Kidney (tissue), 14 donors: ENCODE results near the gene SRSF4. TPM values are rescaled to one million over a fixed set of nuclear protein-coding genes. Genes with fewer than 3 reads are reported as not detected.
A peak's percentile ranks its signal among the peaks of the same experiment; 100 is the strongest.

Source experiments
- DNase-seq, 5 donors: peaks; one replicate each; pipeline ENCODE4 v3.0.0-alpha.2; 2013 to 2020
- FAIRE-seq: peaks from 2 replicates; lab custom pipeline; 2012; peaks lifted over from hg19 to GRCh38; lab: Jason Lieb, UNC
- H3K27ac ChIP-seq, 2 donors: one replicate each; pipeline ENCODE4 v1.7.0; 2013; ENCODE audit warnings: low read depth in 2 of 2, low read length in 2 of 2, inconsistent platforms in 1 of 2
- H3K27me3 ChIP-seq: one replicate; pipeline ENCODE4 v1.7.1; 2013; ENCODE audit warnings: low read length, inconsistent platforms; ENCODE audit not compliant: control insufficient read depth, insufficient read depth
- H3K36me3 ChIP-seq, 3 donors: one replicate each; pipeline versions ENCODE4 v1.7.0 to v1.7.1; 2013; ENCODE audit warnings: low read length in 3 of 3, control low read depth in 1 of 3, inconsistent platforms in 1 of 3; ENCODE audit not compliant: insufficient read depth in 3 of 3, control insufficient read depth in 2 of 3
- H3K4me1 ChIP-seq, 3 donors: one replicate each; pipeline versions ENCODE4 v1.7.0 to v1.7.1; 2013; ENCODE audit warnings: low read length in 3 of 3, inconsistent platforms in 1 of 3, low read depth in 1 of 3; ENCODE audit not compliant: control insufficient read depth in 2 of 3, insufficient read depth in 2 of 3
- H3K4me3 ChIP-seq, 3 donors: one replicate each; pipeline versions ENCODE4 v1.7.0 to v1.8.1; 2013; ENCODE audit warnings: low read length in 3 of 3, control low read depth in 1 of 3, inconsistent platforms in 1 of 3
- H3K9ac ChIP-seq, 3 donors: one replicate each; pipeline versions ENCODE4 v1.7.0 to v1.7.1; 2013; ENCODE audit warnings: low read length in 3 of 3, control low read depth in 1 of 3, inconsistent platforms in 1 of 3
- H3K9me3 ChIP-seq, 3 donors: one replicate each; pipeline versions ENCODE4 v1.7.0 to v1.7.1; 2013; ENCODE audit warnings: low read length in 3 of 3, control low read depth in 1 of 3, inconsistent platforms in 1 of 3; ENCODE audit not compliant: control insufficient read depth in 2 of 3, insufficient read depth in 1 of 3
- CTCF ChIP-seq: IDR thresholded peaks from 3 replicates; pipeline ENCODE4 v1.5.1; 2012; ENCODE audit warnings: mild to moderate bottlenecking, moderate library complexity, borderline replicate concordance; ENCODE audit not compliant: insufficient read depth; ENCODE audit errors: extremely low read depth
- intact Hi-C: fragments of 100-400 bp; cut with DNase I; formaldehyde crosslinking; loops from one replicate; pipeline ENCODE4 v1.11.1; 2022
- polyA plus RNA-seq: library from polyadenylated mRNA; stranded (reverse); fragments of 350-450 nt; fragmentation: Illumina TruSeq; extraction: RNeasy Lipid Tissue Mini Kit (QIAGEN cat#74804); gene quantifications from one replicate; pipeline ENCODE4 v1.2.3, GENCODE V29; 2014; ENCODE audit warnings: low read depth, low replicate concordance; ENCODE audit not compliant: insufficient read depth
- total RNA-seq: library from RNA; stranded (reverse); fragmentation: NEBNext Ultra II Directional; extraction: Animal tissue kit (Norgen Biotek cat#: 25700); gene quantifications from one replicate; pipeline ENCODE4 v1.2.1, GENCODE V29; 2021
- donor health status: control.
- donor health status: control.
- donor health status: control.
- donor health status: control.
- donor health status: control.
- donor health status: DM: yes; HTN: yes; CAD: no.
- donor health status: Normal renal cell carcinoma (clear cell type).

Gene SRSF4
- total and polyA plus RNA-seq, 2 donors from 2014 or later = 48.4 to 72.3 TPM

DNA sequence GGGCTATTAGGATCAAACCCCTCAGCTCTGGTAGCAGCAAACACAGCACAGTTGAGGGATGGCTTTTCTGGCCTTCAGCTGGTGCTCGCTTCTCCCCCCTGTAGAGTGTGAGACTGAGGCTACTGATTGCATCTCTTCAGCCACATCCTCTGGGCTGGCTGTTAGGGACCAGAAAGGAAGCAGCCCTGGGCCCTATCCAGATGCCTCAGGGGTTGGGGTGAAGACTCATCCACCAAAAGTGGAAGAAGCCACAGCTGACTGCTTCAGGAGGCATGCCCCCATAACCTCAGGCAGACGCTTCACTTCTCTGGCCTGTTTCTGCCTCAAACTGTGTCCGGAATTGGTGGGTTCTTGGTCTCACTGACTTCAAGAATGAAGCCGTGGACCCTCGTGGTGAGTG, 51.8 kb downstream of the SRSF4 start:
- DNase-seq (no peak), FAIRE-seq (no peak)
- no peak for TF ChIP-seq CTCF
- H3K27me3 ChIP-seq = no peaks in the 10 kb centered on the region
- no peaks in the 10 kb centered on the region for H3K9me3 ChIP-seq
- peaks cover 0 to 3% (median 1%) of the 10 kb centered on the region in 3 donors for H3K4me1 ChIP-seq
- H3K4me3 ChIP-seq = no peak overlapping the region
- intact Hi-C loops = no loop called here
- no peak overlapping the region for H3K27ac ChIP-seq
- H3K36me3 ChIP-seq = no peaks in the 10 kb centered on the region
- H3K9ac ChIP-seq = no peak overlapping the region

DNA sequence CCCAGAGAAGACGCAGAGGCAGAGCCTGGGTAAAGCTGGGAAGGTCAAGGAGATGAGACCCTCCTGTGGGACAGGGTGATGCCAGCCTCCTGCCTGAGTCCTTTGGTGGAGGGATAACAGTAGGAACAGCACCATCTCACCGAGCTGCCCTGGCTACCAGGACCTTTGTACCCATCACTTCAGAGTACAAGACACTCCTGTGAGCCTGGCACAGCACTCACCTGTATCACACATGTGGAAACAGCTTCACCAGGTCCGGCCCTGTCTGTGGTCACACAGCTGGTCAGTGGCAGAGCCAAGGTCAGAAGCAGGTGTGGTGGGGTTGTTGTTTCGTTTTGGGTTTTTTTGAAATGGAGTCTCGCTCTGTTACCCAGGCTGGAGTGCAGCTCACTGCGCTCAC, 53.0 kb downstream of the SRSF4 start:
- Histone ChIP-seq H3K4me3 (no peak overlapping the region), H3K9me3 (no peaks in the 10 kb centered on the region), H3K27me3 (no peaks in the 10 kb centered on the region), H3K36me3 (no peaks in the 10 kb centered on the region), H3K27ac (no peak overlapping the region), H3K4me1 (peaks cover 0 to 2% (median 2%) of the 10 kb centered on the region in 3 donors), H3K9ac (no peak overlapping the region)
- no peak for TF ChIP-seq CTCF
- no peak for DNase-seq
- FAIRE-seq = no peak
- intact Hi-C loops = no loop called here

DNA sequence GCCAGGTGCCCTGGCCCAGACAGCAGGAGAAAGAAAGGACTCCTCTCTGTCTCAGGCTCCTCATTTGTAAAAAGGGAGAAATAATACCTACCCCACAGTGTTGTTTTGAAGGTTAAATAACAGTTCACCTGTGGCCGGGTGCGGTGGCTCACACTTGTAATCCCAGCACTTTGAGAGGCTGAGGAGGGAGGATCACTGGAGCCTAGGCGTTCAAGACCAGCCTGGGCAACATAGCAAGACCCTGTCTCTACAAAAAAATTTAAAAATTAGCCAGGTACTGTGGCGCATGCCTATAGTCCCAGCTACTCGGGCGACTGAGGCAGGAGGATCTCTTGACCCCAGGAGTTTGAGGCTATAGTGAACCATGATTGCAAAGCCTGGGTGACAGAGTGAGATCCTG, 55.5 kb downstream of the SRSF4 start:
- Histone ChIP-seq H3K27me3 (no peaks in the 10 kb centered on the region), H3K27ac (no peak overlapping the region), H3K36me3 (no peaks in the 10 kb centered on the region), H3K4me1 (peaks cover 0 to 6% (median 0%) of the 10 kb centered on the region in 3 donors), H3K9ac (no peak overlapping the region), H3K9me3 (no peaks in the 10 kb centered on the region), H3K4me3 (no peak overlapping the region)
- intact Hi-C loops = no loop called here
- TF ChIP-seq CTCF = no peak
- DNase-seq = no peak
- no peak for FAIRE-seq

GRCh38 chr1:29125788-29126187, 55.9 kb downstream of the SRSF4 start:
- Histone ChIP-seq H3K27me3 (no peaks in the 10 kb centered on the region), H3K4me3 (no peak overlapping the region), H3K27ac (no peak overlapping the region), H3K36me3 (no peaks in the 10 kb centered on the region), H3K4me1 (peaks cover 0 to 6% (median 0%) of the 10 kb centered on the region in 3 donors), H3K9ac (no peak overlapping the region), H3K9me3 (no peaks in the 10 kb centered on the region)
- FAIRE-seq (no peak), DNase-seq (peak in 1 of 5 donors; percentile 51)
- intact Hi-C loops = no loop called here
- TF ChIP-seq CTCF = no peak
